GM12878 (cell line): ENCODE measurements around the gene TRAK2. TPM values are rescaled to one million over a fixed set of nuclear protein-coding genes. Genes with fewer than 3 reads are reported as not detected.

Source experiments
- ATAC-seq: fragments of 200-7000 bp; cut with Tn5 transposase; 3 replicates; pipeline ENCODE4 v1.9.1; 2020; ENCODE audit warnings: mild to moderate bottlenecking, moderate library complexity
- BruUV-seq: library from RNA; stranded (reverse); fragments of 400-500 nt; replicated peaks from 2 replicates; lab custom pipeline; 2021; lab: Mats Ljungman, UMichigan
- CTCF ChIA-PET: fragments of 300-600 bp; sonication (Branson Sonifier 250); formaldehyde crosslinking; extraction: SDS; loops from one replicate; lab custom pipeline; 2021; ENCODE audit warnings: inconsistent platforms; lab: Yijun Ruan, JAX
- POLR2A ChIA-PET: fragments of 350-600 bp; formaldehyde crosslinking; extraction: SDS; loops from one replicate; lab custom pipeline; 2021; ENCODE audit warnings: inconsistent platforms; lab: Charles Lee
- RAD21 ChIA-PET: fragments of 300-600 bp; sonication (Branson Sonifier 250); formaldehyde crosslinking; loops from one replicate; lab custom pipeline; 2023; ENCODE audit warnings: antibody characterized with exemption; ENCODE audit not compliant: unreplicated experiment; lab: Charles Lee
- SMC1A ChIA-PET: fragments of 300-600 bp; sonication (Branson Sonifier 250); formaldehyde crosslinking; loops from one replicate; lab custom pipeline; 2023; ENCODE audit not compliant: unreplicated experiment, uncharacterized antibody; lab: Charles Lee
- DNase-seq: peaks from one replicate; pipeline ENCODE4 v3.0.0-alpha.2; 2011; ENCODE audit warnings: low read depth, low spot score
- FAIRE-seq: peaks from 3 replicates; lab custom pipeline; 2011; peaks lifted over from hg19 to GRCh38; lab: Jason Lieb, UNC
- H2AFZ ChIP-seq: 2 replicates; pipeline ENCODE4 v1.6.0; 2011; ENCODE audit warnings: low read depth, low read length, control low read depth; ENCODE audit not compliant: control insufficient read depth
- H3K27ac ChIP-seq: 2 replicates; pipeline ENCODE4 v1.5.1; 2011; ENCODE audit warnings: control low read depth; ENCODE audit not compliant: control insufficient read depth, insufficient read depth
- H3K27me3 ChIP-seq, 2 experiments: replicated peaks in 1 of 2; 2 replicates each; pipeline versions ENCODE4 v1.6.0 to v1.6.1; 2011; ENCODE audit warnings: low read length in 1 of 2; ENCODE audit not compliant: control insufficient read depth in 2 of 2, insufficient read depth in 2 of 2
- H3K36me3 ChIP-seq, 2 experiments: 2 replicates each; pipeline ENCODE4 v1.5.1; 2011; ENCODE audit warnings: low read length in 1 of 2; ENCODE audit not compliant: control insufficient read depth in 2 of 2, insufficient read depth in 2 of 2
- H3K4me1 ChIP-seq: 2 replicates; pipeline ENCODE4 v1.6.1; 2011; ENCODE audit warnings: mild to moderate bottlenecking, low read length, moderate library complexity, mixed read lengths; ENCODE audit not compliant: control insufficient read depth, insufficient read depth
- H3K4me2 ChIP-seq: 2 replicates; pipeline ENCODE4 v1.6.0; 2011; ENCODE audit warnings: control low read depth; ENCODE audit not compliant: control insufficient read depth, insufficient read depth
- H3K4me3 ChIP-seq: fragments of 200-600 bp; sonication (generic); 2 replicates; pipeline ENCODE4 v1.5.1; 2016
- H3K79me2 ChIP-seq: 2 replicates; pipeline ENCODE4 v1.6.0; 2011; ENCODE audit warnings: low read length; ENCODE audit not compliant: control insufficient read depth, insufficient read depth
- H3K9ac ChIP-seq: 2 replicates; pipeline ENCODE4 v1.8.0; 2011; ENCODE audit warnings: low read length, control low read depth, mixed read lengths; ENCODE audit not compliant: control insufficient read depth, insufficient read depth
- H3K9me3 ChIP-seq: replicated peaks from 3 replicates; pipeline ENCODE4 v1.5.1; 2011; ENCODE audit warnings: mild to moderate bottlenecking, low read length; ENCODE audit not compliant: control insufficient read depth, insufficient read depth
- H4K20me1 ChIP-seq: 2 replicates; pipeline ENCODE4 v1.6.0; 2011; ENCODE audit not compliant: control insufficient read depth, insufficient read depth
- NFYB ChIP-seq: IDR thresholded peaks from 2 replicates; pipeline ENCODE4 v1.6.1; 2011; ENCODE audit warnings: low read depth, mild to moderate bottlenecking, low read length, improper control_type of control experiment, moderate library complexity; ENCODE audit not compliant: insufficient read depth
- PKNOX1 ChIP-seq: fragments of 450-650 bp; IDR thresholded peaks from 2 replicates; pipeline ENCODE4 v1.6.1; 2016; ENCODE audit warnings: mild to moderate bottlenecking
- SIN3A ChIP-seq: IDR thresholded peaks from 2 replicates; pipeline ENCODE4 v1.6.1; 2012; ENCODE audit warnings: low read depth, low read length, improper control_type of control experiment
- TCF12 ChIP-seq: IDR thresholded peaks from 2 replicates; pipeline ENCODE4 v1.6.1; 2011; ENCODE audit warnings: low read depth, mild to moderate bottlenecking, low read length
- ZNF274 ChIP-seq: IDR thresholded peaks from one replicate; pipeline ENCODE4 v1.8.0; 2011; ENCODE audit not compliant: insufficient read length, insufficient read depth
- WGBS: methylation state at CpG from one replicate; pipeline ENCODE4 v1.1.6; 2016; ENCODE audit warnings: low lambda C conversion rate; ENCODE audit not compliant: insufficient replicate concordance, insufficient coverage; ENCODE audit errors: missing lambda C conversion rate; 5-methylcytosine and 5-hydroxymethylcytosine counted together
- in situ Hi-C: fragments of 300-500 bp; cut with MboI; formaldehyde crosslinking; loops from 9 replicates; pipeline ENCODE4 v1.14.3; 2018; ENCODE audit warnings: mixed read lengths
- intact Hi-C: fragments of 100-400 bp; cut with micrococcal nuclease; formaldehyde crosslinking; loops from one replicate; pipeline ENCODE4 v1.14.2; 2022; ENCODE audit not compliant: unreplicated experiment
- polyA plus RNA-seq, 11 experiments: library from polyadenylated mRNA; depleted of rRNA in 4 of 11; unstranded in 6 of 11; stranded (reverse) in 5 of 11; fragments of >200 nt; fragmentation: Nextera tagmentation in 4 of 11; fragmentation: Illumina TruSeq in 1 of 11; extraction: Ambion mirVana in 4 of 11; extraction: Trizol in 1 of 11; gene quantifications; 1 replicate in 1 of 11; 2 replicates in 10 of 11; pipeline versions ENCODE4 v1.2.1 to v1.2.3, GENCODE V29; 2011 to 2016; ENCODE audit warnings: inconsistent platforms in 2 of 11, missing spikeins in 2 of 11, low read depth in 1 of 11
- total RNA-seq, 4 experiments: library from RNA; depleted of rRNA in 3 of 4; stranded (reverse); fragments of >200 nt in 3 of 4; fragmentation: Illumina TruSeq in 1 of 4; extraction: Trizol in 1 of 4; gene quantifications; 2 replicates each; pipeline versions ENCODE4 v1.2.1 to v1.2.3, GENCODE V29; 2013 to 2021

Gene TRAK2
- total and polyA plus RNA-seq, 10 of the 15 experiments (the other 5 are each of a cell fraction or from before 2014, with no cell fraction given) = 5.2 to 20.0 (median 11.8) TPM

DNA sequence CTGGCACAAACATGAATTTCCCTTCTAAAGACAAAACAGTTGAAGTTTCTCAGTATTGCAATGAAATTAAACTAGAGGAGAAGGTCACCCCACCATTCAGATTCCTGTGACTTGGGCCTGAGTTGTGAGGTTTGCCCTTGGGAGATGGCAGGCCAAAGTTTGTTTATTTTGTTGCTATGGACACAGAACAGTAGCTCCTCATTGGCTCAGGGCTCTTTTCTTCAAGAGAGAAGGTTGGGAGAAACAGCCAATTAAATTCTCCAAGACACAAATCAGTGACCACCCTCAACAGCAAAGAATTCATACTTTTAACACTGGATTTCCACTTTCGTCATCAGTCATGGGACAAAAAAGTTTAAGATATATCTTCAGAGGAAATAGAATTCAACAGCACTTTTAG is 94.0 kb downstream of the TRAK2 start, which contains the start of gene FLACC1:
TSS of gene FLACC1 (minus strand) at position 125 of the 400 bp plus-strand sequence. CDS start 5,941 bp downstream, outside the sequence.
- H4K20me1 ChIP-seq = no peaks in the 10 kb centered on the region
- no peaks in the 10 kb centered on the region for H3K36me3 ChIP-seq
- POLR2A ChIA-PET = no interaction called here
- ATAC-seq (peak; percentile 63), FAIRE-seq (no peak), DNase-seq (no peak)
- intact Hi-C loops (no loop called here), in situ Hi-C loops (no loop called here)
- H2AFZ ChIP-seq = no peak within 1 kb of the TSS
- 80% methylated on average over 1 of the region's 1 CpG for WGBS
- SMC1A ChIA-PET = interaction anchor here (1.4 to 2.4 kb wide), 3 partner anchors 11 to 124 kb away, joined by 5 to 9 read pairs (median 6); no protein-coding TSS in a partner anchor
- no peaks in the 10 kb centered on the region for H3K4me1 ChIP-seq
- H3K9me3 ChIP-seq = no peaks in the 10 kb centered on the region
- H3K27ac ChIP-seq = no peak within 1 kb of the TSS
- H3K79me2 ChIP-seq = no peaks in the 10 kb centered on the region
- TF ChIP-seq SIN3A (no peak), NFYB (peak; percentile 68), ZNF274 (no peak), PKNOX1 (peak; percentile 39)
- RAD21 ChIA-PET = interaction anchor here (1.2 to 1.3 kb wide), 2 partner anchors 120 to 174 kb away, joined by 4 to 6 read pairs; partner anchors contain the start of gene CASP10
- no peak within 1 kb of the TSS for H3K9ac ChIP-seq
- no peak within 1 kb of the TSS for H3K4me2 ChIP-seq
- no peak within 1 kb of the TSS for H3K4me3 ChIP-seq
- no TSS peak for BruUV-seq
- CTCF ChIA-PET = interaction anchor here (0.7 to 3.6 kb wide), 7 partner anchors 11 to 175 kb away, joined by 3 to 13 read pairs (median 3); partner anchors contain the start of gene CASP10
- H3K27me3 ChIP-seq = no peaks in the 10 kb centered on the region

DNA sequence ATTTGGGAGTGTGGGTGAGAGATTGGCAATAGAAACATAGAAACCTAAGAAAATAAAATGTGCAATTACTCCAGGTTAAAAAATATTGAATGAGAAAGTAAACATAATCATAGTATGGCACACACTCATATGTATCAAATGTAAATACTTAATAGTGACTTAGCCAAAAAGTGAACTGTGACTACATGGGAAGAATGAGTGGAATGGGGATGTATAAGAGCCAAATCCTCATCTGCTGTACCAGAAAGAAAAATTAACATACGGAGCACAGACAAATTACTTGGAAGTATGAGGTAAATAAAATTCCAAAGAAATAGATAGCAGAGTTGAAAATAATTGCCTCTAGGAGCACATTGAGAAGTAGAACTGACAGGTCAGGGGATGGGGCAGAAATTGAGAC is 98.1 kb downstream of the TRAK2 start:
- Histone ChIP-seq H4K20me1 (no peaks in the 10 kb centered on the region), H3K27me3 (no peaks in the 10 kb centered on the region), H2AFZ (no peak overlapping the region), H3K27ac (no peak overlapping the region), H3K4me1 (no peaks in the 10 kb centered on the region), H3K9ac (no peak overlapping the region), H3K9me3 (no peaks in the 10 kb centered on the region), H3K36me3 (no peaks in the 10 kb centered on the region), H3K79me2 (no peaks in the 10 kb centered on the region), H3K4me2 (no peak overlapping the region), H3K4me3 (no peak overlapping the region)
- ChIA-PET CTCF (interaction anchor here (4.5 kb wide), 1 partner anchor 11 kb away, joined by 20 read pairs; no protein-coding TSS in a partner anchor), SMC1A (interaction anchor here (1.1 kb wide), 1 partner anchor 49 kb away, joined by 3 read pairs; no protein-coding TSS in a partner anchor), RAD21 (no interaction called here), POLR2A (no interaction called here)
- 93% methylated on average over 1 of the region's 1 CpG for WGBS
- in situ Hi-C loops (no loop called here), intact Hi-C loops (no loop called here)
- ATAC-seq (no peak), FAIRE-seq (no peak), DNase-seq (no peak)
- no TSS peak for BruUV-seq
- TF ChIP-seq TCF12 = no peak
